ENCODE results near the gene TBC1D8. TPM values are rescaled to one million over a fixed set of nuclear protein-coding genes. Genes with fewer than 3 reads are reported as not detected.

The TBC1D8 gene
- total RNA-seq, 1 experiment from 2014 or later = 51.7 TPM

DNA sequence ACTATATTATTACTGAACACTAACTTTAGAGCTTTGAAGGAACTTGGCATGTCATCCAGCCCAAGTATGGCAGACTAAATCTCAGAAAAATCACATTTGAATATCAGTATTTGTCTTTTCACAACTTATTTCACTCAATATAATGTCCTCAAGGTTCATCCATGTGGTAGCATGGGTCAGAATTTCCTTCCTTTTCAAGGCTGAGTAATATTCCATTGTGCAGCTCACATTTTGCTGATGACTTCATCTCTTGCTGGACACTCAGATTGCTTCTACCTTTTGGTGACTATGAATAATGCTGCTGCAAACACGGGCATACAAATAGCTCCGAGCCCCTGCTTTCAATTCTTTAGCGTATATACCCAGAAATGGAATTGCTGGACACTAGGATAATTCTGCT, 102.4 kb downstream of the TBC1D8 start:
- no peak overlapping the region for H3K27ac Mint-ChIP-seq
- H3K4me1 Mint-ChIP-seq = peaks cover 35% of the 10 kb centered on the region
- CTCF ChIA-PET = interaction anchor here (1.9 kb wide), 1 partner anchor 11 kb away, joined by 11 read pairs; no protein-coding TSS in a partner anchor
- POLR2A ChIA-PET = no interaction called here
- peaks cover 9% of the 10 kb centered on the region for H3K9me3 Mint-ChIP-seq
- DNase-seq (ENCODE audit: low spot score) (no peak), ATAC-seq (no peak)
- peaks cover 43% of the 10 kb centered on the region for H3K36me3 Mint-ChIP-seq
- TF ChIP-seq IRF2 (CRISPR knock-in tag; IDR thresholded peaks at IDR 0.05; ENCODE audit: borderline replicate concordance, low read depth) (no peak), FOXP1 (CRISPR knock-in tag; IDR thresholded peaks at IDR 0.05; ENCODE audit: borderline replicate concordance) (no peak), SMAD4 (CRISPR knock-in tag; IDR thresholded peaks at IDR 0.05) (no peak), USF1 (CRISPR knock-in tag; IDR thresholded peaks at IDR 0.05) (no peak), ZNF532 (CRISPR knock-in tag; IDR thresholded peaks at IDR 0.05; ENCODE audit: borderline replicate concordance) (no peak), CTCF (IDR thresholded peaks at IDR 0.05) (no peak), CREB1 (CRISPR knock-in tag; IDR thresholded peaks at IDR 0.05) (no peak), ZBTB21 (CRISPR knock-in tag; IDR thresholded peaks at IDR 0.05; ENCODE audit: borderline replicate concordance) (no peak)
- TF ChIP-seq, protein P1, sequence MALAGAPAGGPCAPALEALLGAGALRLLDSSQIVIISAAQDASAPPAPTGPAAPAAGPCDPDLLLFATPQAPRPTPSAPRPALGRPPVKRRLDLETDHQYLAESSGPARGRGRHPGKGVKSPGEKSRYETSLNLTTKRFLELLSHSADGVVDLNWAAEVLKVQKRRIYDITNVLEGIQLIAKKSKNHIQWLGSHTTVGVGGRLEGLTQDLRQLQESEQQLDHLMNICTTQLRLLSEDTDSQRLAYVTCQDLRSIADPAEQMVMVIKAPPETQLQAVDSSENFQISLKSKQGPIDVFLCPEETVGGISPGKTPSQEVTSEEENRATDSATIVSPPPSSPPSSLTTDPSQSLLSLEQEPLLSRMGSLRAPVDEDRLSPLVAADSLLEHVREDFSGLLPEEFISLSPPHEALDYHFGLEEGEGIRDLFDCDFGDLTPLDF (CRISPR knock-in tag; IDR thresholded peaks at IDR 0.05) = no peak
- TF ChIP-seq, protein P2, sequence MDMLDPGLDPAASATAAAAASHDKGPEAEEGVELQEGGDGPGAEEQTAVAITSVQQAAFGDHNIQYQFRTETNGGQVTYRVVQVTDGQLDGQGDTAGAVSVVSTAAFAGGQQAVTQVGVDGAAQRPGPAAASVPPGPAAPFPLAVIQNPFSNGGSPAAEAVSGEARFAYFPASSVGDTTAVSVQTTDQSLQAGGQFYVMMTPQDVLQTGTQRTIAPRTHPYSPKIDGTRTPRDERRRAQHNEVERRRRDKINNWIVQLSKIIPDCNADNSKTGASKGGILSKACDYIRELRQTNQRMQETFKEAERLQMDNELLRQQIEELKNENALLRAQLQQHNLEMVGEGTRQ (CRISPR knock-in tag; IDR thresholded peaks at IDR 0.05) = no peak
- H3K4me3 Mint-ChIP-seq = no peak overlapping the region
- no peaks in the 10 kb centered on the region for H3K27me3 Mint-ChIP-seq (ENCODE audit: low read depth)

GRCh38 chr2:101047774-101048173, 103.4 kb downstream of the TBC1D8 start:
- Mint-ChIP-seq H3K9me3 (peaks cover 9% of the 10 kb centered on the region), H3K36me3 (peaks cover 43% of the 10 kb centered on the region), H3K27me3 (ENCODE audit: low read depth) (no peaks in the 10 kb centered on the region), H3K4me3 (no peak overlapping the region), H3K27ac (no peak overlapping the region), H3K4me1 (peaks cover 34% of the 10 kb centered on the region)
- ChIA-PET CTCF (interaction anchor here (1.0 to 2.2 kb wide), 4 partner anchors 10 to 453 kb away, joined by 3 to 11 read pairs (median 6); no protein-coding TSS in a partner anchor), POLR2A (interaction anchor here (0.5 kb wide), 1 partner anchor 39 kb away, joined by 3 read pairs; no protein-coding TSS in a partner anchor)
- DNase-seq (ENCODE audit: low spot score) (no peak), ATAC-seq (no peak)
- TF ChIP-seq JAZF1 (CRISPR knock-in tag; IDR thresholded peaks at IDR 0.05) = no peak
- TF ChIP-seq, protein P2 (CRISPR knock-in tag; IDR thresholded peaks at IDR 0.05) = no peak
- TF ChIP-seq CBFB (CRISPR knock-in tag; IDR thresholded peaks at IDR 0.05; ENCODE audit: low read depth) = no peak
- TF ChIP-seq, protein P3, sequence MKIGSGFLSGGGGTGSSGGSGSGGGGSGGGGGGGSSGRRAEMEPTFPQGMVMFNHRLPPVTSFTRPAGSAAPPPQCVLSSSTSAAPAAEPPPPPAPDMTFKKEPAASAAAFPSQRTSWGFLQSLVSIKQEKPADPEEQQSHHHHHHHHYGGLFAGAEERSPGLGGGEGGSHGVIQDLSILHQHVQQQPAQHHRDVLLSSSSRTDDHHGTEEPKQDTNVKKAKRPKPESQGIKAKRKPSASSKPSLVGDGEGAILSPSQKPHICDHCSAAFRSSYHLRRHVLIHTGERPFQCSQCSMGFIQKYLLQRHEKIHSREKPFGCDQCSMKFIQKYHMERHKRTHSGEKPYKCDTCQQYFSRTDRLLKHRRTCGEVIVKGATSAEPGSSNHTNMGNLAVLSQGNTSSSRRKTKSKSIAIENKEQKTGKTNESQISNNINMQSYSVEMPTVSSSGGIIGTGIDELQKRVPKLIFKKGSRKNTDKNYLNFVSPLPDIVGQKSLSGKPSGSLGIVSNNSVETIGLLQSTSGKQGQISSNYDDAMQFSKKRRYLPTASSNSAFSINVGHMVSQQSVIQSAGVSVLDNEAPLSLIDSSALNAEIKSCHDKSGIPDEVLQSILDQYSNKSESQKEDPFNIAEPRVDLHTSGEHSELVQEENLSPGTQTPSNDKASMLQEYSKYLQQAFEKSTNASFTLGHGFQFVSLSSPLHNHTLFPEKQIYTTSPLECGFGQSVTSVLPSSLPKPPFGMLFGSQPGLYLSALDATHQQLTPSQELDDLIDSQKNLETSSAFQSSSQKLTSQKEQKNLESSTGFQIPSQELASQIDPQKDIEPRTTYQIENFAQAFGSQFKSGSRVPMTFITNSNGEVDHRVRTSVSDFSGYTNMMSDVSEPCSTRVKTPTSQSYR (CRISPR knock-in tag; IDR thresholded peaks at IDR 0.05) = no peak
- TF ChIP-seq SOX15 (CRISPR knock-in tag; IDR thresholded peaks at IDR 0.05) = no peak
- TF ChIP-seq TEAD4 (CRISPR knock-in tag; IDR thresholded peaks at IDR 0.05) = no peak
- TF ChIP-seq SMAD3 (CRISPR knock-in tag; IDR thresholded peaks at IDR 0.05; ENCODE audit: borderline replicate concordance) = no peak
- TF ChIP-seq PREB (CRISPR knock-in tag; IDR thresholded peaks at IDR 0.05; ENCODE audit: borderline replicate concordance) = no peak
- TF ChIP-seq RELA (CRISPR knock-in tag; IDR thresholded peaks at IDR 0.05; ENCODE audit: borderline replicate concordance) = no peak
- TF ChIP-seq, protein P4, sequence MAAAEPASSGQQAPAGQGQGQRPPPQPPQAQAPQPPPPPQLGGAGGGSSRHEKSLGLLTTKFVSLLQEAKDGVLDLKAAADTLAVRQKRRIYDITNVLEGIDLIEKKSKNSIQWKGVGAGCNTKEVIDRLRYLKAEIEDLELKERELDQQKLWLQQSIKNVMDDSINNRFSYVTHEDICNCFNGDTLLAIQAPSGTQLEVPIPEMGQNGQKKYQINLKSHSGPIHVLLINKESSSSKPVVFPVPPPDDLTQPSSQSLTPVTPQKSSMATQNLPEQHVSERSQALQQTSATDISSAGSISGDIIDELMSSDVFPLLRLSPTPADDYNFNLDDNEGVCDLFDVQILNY (CRISPR knock-in tag; IDR thresholded peaks at IDR 0.05) = no peak
